Measurements from ENCODE around the gene GRB10.
A peak's percentile ranks its signal among the peaks of the same experiment; 100 is the strongest.

GRB10 gene

DNA sequence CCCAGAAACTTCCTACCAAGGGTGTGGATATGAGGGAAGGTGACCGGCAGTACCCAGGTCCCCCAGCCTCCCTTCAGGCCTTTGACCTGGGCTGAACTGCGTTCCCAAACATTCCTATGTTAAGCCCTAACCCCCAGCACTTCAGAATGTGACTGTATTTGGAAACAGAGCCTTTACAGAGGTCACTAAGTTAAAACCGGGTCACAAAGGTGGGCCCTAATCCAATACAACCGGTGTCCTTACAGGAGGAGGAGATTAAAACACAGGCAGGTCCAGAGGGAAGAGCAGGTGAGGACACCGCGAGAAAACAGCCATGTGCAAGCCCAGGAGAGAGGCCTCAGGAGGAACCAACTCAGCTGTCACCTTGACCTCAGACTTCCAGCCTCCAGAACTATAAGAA is 28.0 kb downstream of the GRB10 start:
- no peak for DNase-seq
- Mint-ChIP-seq H3K36me3 (ENCODE audit: low read depth) (peaks cover 34% of the 10 kb centered on the region), H3K9me3 (no peaks in the 10 kb centered on the region), H3K27me3 (ENCODE audit: low read depth, poor library complexity) (no peaks in the 10 kb centered on the region), H3K4me3 (no peak overlapping the region), H3K27ac (peak overlapping the region; percentile 83), H3K4me1 (peaks cover 41% of the 10 kb centered on the region)
- TF ChIP-seq CTCF (IDR thresholded peaks at IDR 0.05): no peak

DNA sequence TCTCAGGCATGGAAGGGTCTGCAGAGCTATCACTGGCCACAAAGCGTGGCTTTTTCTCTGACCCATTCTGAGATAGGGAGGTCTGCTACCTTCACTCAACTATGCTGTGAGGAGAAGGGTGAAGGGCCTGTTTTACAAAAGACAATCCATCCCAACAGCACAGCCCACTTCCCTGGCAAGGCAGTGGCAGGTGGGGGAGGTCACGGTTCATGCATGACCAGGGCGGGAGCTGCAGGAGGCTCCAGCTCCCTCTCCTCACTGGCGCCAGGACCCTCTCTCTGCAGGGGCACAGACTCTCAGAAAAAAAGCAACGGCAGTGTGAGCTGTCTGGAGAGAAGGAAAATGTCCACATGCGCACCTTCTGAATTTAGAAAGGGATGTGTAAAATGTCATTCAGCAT is 28.5 kb downstream of the GRB10 start:
- Mint-ChIP-seq H3K9me3 (no peaks in the 10 kb centered on the region), H3K4me3 (no peak overlapping the region), H3K27me3 (ENCODE audit: low read depth, poor library complexity) (no peaks in the 10 kb centered on the region), H3K36me3 (ENCODE audit: low read depth) (peaks cover 38% of the 10 kb centered on the region), H3K4me1 (peaks cover 44% of the 10 kb centered on the region), H3K27ac (peak overlapping the region; percentile 79)
- peak; percentile 13 for DNase-seq
- no peak for TF ChIP-seq CTCF (IDR thresholded peaks at IDR 0.05)

GRCh38 chr7:50752422-50752821 is 30.3 kb downstream of the GRB10 start:
- Mint-ChIP-seq H3K36me3 (ENCODE audit: low read depth) (peaks cover 36% of the 10 kb centered on the region), H3K27ac (no peak overlapping the region), H3K4me3 (no peak overlapping the region), H3K27me3 (ENCODE audit: low read depth, poor library complexity) (no peaks in the 10 kb centered on the region), H3K4me1 (peaks cover 35% of the 10 kb centered on the region), H3K9me3 (no peaks in the 10 kb centered on the region)
- no peak for TF ChIP-seq CTCF (IDR thresholded peaks at IDR 0.05)
- DNase-seq: no peak

- Mint-ChIP-seq H3K27ac (peak overlapping the region; percentile 2), H3K4me3 (no peak overlapping the region), H3K4me1 (peaks cover 35% of the 10 kb centered on the region), H3K36me3 (ENCODE audit: low read depth) (peaks cover 38% of the 10 kb centered on the region), H3K9me3 (no peaks in the 10 kb centered on the region), H3K27me3 (ENCODE audit: low read depth, poor library complexity) (no peaks in the 10 kb centered on the region)
- TF ChIP-seq CTCF (IDR thresholded peaks at IDR 0.05): no peak
- DNase-seq: no peak
Measured at GRCh38 chr7:50751146-50751545, 31.6 kb downstream of the GRB10 start.

DNA sequence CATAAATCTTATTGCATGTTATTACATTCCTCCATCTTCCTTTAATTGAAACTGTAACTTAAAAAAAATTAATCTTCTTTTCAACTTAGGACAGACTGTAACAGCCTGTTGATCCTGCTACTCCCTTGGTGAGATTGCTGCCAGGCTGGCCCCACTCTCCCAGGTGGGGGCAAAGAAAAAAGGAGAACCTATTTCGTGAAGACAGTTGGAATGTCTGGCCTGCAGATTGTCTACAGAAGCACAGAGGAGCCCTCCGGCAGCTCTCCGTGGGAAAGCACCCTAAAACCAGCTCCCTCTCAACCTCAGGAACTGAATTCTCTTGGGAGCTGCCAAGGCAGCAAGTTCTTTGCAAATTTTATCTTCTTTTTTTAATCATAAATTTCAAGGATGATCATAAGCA is 32.8 kb downstream of the GRB10 start:
- no peaks in the 10 kb centered on the region for H3K9me3 Mint-ChIP-seq
- H3K27me3 Mint-ChIP-seq (ENCODE audit: low read depth, poor library complexity): no peaks in the 10 kb centered on the region
- TF ChIP-seq CTCF (IDR thresholded peaks at IDR 0.05): no peak
- H3K27ac Mint-ChIP-seq: peak overlapping the region; percentile 54
- no peak overlapping the region for H3K4me3 Mint-ChIP-seq
- peaks cover 44% of the 10 kb centered on the region for H3K36me3 Mint-ChIP-seq (ENCODE audit: low read depth)
- no peak for DNase-seq
- peaks cover 30% of the 10 kb centered on the region for H3K4me1 Mint-ChIP-seq

DNA sequence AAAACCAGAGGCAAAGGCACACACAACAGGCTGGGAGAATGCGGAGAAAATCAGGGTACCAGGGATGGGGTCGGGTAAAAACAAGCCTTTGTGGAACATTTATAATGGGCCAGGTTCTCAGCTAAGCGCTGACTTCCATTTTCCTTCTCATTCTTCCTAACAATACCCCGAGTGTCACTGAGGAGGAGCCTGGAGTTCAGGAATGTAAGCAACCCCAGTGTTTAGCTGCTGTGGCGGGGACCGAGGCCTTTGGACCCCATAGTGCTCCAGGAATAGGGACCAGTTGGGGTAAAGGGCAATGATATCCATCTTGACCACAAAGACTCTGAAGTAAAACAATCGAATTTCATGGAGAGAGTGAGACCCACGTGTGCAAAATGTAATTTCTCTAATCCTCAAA is 34.2 kb downstream of the GRB10 start:
- no peak for DNase-seq
- H3K27me3 Mint-ChIP-seq (ENCODE audit: low read depth, poor library complexity): no peaks in the 10 kb centered on the region
- TF ChIP-seq CTCF (IDR thresholded peaks at IDR 0.05): no peak
- peaks cover 15% of the 10 kb centered on the region for H3K4me1 Mint-ChIP-seq
- H3K4me3 Mint-ChIP-seq: no peak overlapping the region
- H3K9me3 Mint-ChIP-seq: no peaks in the 10 kb centered on the region
- peaks cover 49% of the 10 kb centered on the region for H3K36me3 Mint-ChIP-seq (ENCODE audit: low read depth)
- H3K27ac Mint-ChIP-seq: no peak overlapping the region

Measured in nephron progenitor cell (in vitro differentiated cells).